AML-193 (cell line): ENCODE measurements around the gene HNRNPR.
A peak's percentile ranks its signal among the peaks of the same experiment; 100 is the strongest.
"Not testable (repeated sequence)": the region's sequence is repeated elsewhere in the genome, so short reads cannot be mapped to it uniquely, and the experiment has no call there.

Experiments used
- DNase-seq, 2 experiments: peaks; one replicate each; lab custom pipeline; 2025; lab: John Stamatoyannopoulos, UW

Gene HNRNPR

GRCh38 chr1:23344111-23344986 lies at the start of gene HNRNPR:
Gene HNRNPR (minus strand): TSS chr1:23344284. CDS start chr1:23341008, 3,276 bp downstream.
- DNase-seq: peak; percentile 97 to 99

GRCh38 chr1:23393706-23394105 lies 49.6 kb upstream of the HNRNPR start:
- DNase-seq: no peak

- DNase-seq: no peak
These were observed 48.2 kb upstream of the HNRNPR start for GRCh38 chr1:23392125-23392855.

GRCh38 chr1:23389837-23390321 lies 45.8 kb upstream of the HNRNPR start:
- DNase-seq: no peak

GRCh38 chr1:23387494-23387893 lies 43.4 kb upstream of the HNRNPR start:
- no peak for DNase-seq

- DNase-seq: no peak
These were observed 41.1 kb upstream of the HNRNPR start for GRCh38 chr1:23385119-23385621.

GRCh38 chr1:23384312-23385058 lies 40.4 kb upstream of the HNRNPR start:
- no peak for DNase-seq

- DNase-seq: no peak
These were observed 39.7 kb upstream of the HNRNPR start for GRCh38 chr1:23383577-23384311.

- no peak for DNase-seq
These were observed 37.3 kb upstream of the HNRNPR start for GRCh38 chr1:23381233-23381885.

- DNase-seq: no peak
These were observed 36.6 kb upstream of the HNRNPR start for GRCh38 chr1:23380719-23381118.

- not testable (repeated sequence) for DNase-seq
These were observed 36.2 kb upstream of the HNRNPR start for GRCh38 chr1:23380236-23380635.

- no peak for DNase-seq
These were observed 33.1 kb upstream of the HNRNPR start for GRCh38 chr1:23376890-23377811.

GRCh38 chr1:23374079-23374735 lies 30.1 kb upstream of the HNRNPR start:
- DNase-seq: not testable (repeated sequence)

GRCh38 chr1:23371987-23372880 lies 28.1 kb upstream of the HNRNPR start:
- no peak for DNase-seq

GRCh38 chr1:23370709-23371584 lies 26.9 kb upstream of the HNRNPR start:
- no peak for DNase-seq

GRCh38 chr1:23370330-23370708 lies 26.2 kb upstream of the HNRNPR start:
- no peak for DNase-seq
